A549 (cell line): ENCODE measurements around the gene MED28.

ENCODE experiments used
- POLR2A ChIP-seq: IDR thresholded peaks from 2 replicates; pipeline ENCODE4 v1.6.1; 2012; ENCODE audit warnings: mild to moderate bottlenecking, low read length
- POLR2AphosphoS2 ChIP-seq: conservative IDR thresholded peaks from 2 replicates; pipeline ENCODE4 v1.6.1; 2012; ENCODE audit warnings: low read length, improper control_type of control experiment, inconsistent platforms
- RNF2 ChIP-seq: fragments of 200-600 bp; sonication (generic); IDR thresholded peaks from 2 replicates; pipeline ENCODE4 v1.6.1; 2016; ENCODE audit warnings: low read depth, mild to moderate bottlenecking, antibody characterized with exemption, moderate library complexity, borderline replicate concordance
- TF ChIP-seq, protein P1 (sequence below): fragments of >200 bp; sonication (Bioruptor Twin); formaldehyde crosslinking; IDR thresholded peaks from 3 replicates; pipeline ENCODE4 v1.5.1; 2016

DNA sequence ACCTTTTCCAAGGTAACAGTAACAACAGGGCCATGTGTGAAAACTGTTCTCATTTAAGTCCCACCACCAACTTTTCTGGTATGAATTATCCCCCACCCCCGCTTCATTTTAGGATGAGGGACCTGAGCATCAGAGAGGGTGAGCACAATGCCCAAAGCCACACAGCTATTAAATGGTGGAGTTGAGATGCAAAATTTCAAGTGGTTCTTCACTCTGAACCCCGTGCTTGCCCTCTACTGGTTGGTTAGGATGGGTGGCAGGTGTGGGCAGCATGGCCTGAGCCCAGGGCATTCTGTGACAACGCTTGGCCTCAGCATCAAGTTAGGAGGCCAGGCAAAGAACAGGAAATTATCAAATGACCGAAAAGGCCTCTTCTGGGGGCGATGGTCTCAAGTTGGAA lies 33.5 kb downstream of the MED28 start:
- TF ChIP-seq, protein P1, sequence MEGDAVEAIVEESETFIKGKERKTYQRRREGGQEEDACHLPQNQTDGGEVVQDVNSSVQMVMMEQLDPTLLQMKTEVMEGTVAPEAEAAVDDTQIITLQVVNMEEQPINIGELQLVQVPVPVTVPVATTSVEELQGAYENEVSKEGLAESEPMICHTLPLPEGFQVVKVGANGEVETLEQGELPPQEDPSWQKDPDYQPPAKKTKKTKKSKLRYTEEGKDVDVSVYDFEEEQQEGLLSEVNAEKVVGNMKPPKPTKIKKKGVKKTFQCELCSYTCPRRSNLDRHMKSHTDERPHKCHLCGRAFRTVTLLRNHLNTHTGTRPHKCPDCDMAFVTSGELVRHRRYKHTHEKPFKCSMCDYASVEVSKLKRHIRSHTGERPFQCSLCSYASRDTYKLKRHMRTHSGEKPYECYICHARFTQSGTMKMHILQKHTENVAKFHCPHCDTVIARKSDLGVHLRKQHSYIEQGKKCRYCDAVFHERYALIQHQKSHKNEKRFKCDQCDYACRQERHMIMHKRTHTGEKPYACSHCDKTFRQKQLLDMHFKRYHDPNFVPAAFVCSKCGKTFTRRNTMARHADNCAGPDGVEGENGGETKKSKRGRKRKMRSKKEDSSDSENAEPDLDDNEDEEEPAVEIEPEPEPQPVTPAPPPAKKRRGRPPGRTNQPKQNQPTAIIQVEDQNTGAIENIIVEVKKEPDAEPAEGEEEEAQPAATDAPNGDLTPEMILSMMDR, result no peak
- no peak for TF ChIP-seq POLR2AphosphoS2
- no peak for TF ChIP-seq RNF2
- no peak for TF ChIP-seq POLR2A
